Measurements from ENCODE around the gene CABP7.

The CABP7 gene

GRCh38 chr22:29726106-29726505, 6.3 kb downstream of the CABP7 start:
- no peak for DNase-seq

GRCh38 chr22:29726512-29727130, 6.8 kb downstream of the CABP7 start:
- DNase-seq = no peak

GRCh38 chr22:29727131-29727523, 7.3 kb downstream of the CABP7 start:
- DNase-seq = no peak

DNA sequence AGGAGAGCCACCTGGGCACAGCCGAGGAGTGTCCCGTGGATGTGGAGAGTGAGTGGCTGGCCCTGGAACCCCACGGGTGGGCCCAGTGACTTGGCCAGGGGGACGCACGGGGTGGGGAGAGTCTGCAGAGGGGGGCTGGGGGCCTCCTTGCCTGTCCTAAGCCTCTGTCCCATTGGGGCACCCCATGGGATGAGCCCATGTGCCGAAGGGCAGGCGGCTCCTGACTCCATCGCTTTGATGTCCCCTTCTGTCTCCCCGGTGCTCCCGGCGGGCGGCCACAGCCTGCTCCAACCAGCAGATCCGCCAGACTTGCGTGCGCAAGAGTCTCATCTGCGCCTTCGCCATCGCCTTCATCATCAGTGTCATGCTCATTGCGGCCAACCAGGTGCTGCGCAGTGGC, 9.4 kb downstream of the CABP7 start:
- DNase-seq = no peak

DNA sequence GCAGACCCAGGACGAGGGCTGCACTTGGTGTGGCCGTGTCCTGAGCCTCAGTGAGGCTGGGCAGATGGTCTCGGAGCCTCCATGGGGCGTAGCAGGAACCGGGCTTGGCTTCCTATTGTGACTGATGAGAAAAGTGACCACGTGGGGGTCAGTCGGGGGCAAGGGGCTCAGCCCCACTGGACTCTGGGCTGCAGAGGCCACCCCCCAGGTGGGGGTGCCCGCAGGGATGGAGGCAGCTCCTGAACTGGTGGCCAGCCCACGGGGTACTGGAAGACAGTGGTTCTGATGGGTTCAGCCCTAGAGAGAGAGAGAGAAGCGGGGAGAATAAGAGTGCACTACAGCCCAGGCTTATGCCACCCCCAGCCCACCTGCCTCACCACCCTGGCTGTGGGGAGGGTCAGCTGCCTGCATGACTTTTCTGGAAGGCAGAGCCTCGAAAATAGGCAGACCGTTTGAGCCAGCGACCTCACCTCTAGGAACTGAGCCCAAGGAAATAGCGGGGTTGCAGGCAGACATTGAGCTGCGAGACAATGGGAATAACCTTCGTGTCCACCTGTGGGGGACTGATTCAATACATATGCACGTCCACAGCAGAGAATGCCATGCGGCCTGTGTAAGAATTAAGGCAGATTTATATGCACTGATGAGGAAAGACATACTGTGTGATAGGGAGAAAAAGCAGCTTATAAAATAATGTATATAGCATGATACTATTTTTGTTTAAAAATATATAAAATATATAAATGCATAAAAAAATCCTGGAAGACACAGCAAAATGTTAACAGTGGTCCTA, 11.5 kb downstream of the CABP7 start:
- DNase-seq = no peak

DNA sequence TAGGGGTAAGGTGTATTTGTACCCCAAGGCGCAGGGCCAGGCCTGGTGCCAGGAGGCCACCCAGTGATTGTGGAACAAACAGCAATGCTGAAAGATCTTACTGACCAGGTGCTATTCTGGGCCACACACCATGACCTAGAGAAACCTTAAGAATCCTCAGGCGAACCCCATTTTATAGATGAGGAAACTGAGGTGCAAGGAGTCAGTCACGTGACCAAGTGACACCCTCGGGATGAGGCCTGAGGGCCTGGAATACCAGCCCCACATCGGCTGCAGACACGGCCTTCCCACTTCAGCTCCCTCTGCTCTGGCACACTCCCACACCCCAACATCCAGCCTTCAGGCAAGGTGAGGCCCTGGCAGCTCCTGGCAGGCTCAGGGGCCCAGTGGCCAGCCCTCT, 13.1 kb downstream of the CABP7 start:
- no peak for DNase-seq

- DNase-seq = no peak
Measured at GRCh38 chr22:29733362-29734201, 13.8 kb downstream of the CABP7 start.

DNA sequence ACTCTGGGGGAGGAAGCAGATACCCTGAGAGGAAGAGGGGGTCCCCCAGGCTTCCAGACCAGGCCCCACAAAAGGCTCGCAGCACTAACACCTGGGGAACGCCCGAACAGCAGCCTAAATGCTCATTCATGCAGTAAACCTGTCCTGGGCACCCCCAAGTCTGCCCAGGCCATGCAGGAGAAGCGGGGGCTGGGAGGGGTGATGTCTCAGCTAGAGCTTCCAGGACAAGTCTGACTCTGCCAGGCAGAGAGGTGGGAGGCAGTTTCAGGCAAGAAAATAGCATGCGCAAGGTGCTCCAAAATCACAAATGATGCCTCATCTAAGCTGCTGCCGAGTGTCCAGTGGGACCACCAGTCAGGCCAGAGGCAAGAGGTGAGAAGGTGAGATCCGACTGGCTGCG, 14.6 kb downstream of the CABP7 start:
- DNase-seq = no peak

- DNase-seq = no peak
Measured at GRCh38 chr22:29734838-29735237, 15.0 kb downstream of the CABP7 start.

- DNase-seq = no peak
Measured at GRCh38 chr22:29735416-29735815, 15.6 kb downstream of the CABP7 start.

DNA sequence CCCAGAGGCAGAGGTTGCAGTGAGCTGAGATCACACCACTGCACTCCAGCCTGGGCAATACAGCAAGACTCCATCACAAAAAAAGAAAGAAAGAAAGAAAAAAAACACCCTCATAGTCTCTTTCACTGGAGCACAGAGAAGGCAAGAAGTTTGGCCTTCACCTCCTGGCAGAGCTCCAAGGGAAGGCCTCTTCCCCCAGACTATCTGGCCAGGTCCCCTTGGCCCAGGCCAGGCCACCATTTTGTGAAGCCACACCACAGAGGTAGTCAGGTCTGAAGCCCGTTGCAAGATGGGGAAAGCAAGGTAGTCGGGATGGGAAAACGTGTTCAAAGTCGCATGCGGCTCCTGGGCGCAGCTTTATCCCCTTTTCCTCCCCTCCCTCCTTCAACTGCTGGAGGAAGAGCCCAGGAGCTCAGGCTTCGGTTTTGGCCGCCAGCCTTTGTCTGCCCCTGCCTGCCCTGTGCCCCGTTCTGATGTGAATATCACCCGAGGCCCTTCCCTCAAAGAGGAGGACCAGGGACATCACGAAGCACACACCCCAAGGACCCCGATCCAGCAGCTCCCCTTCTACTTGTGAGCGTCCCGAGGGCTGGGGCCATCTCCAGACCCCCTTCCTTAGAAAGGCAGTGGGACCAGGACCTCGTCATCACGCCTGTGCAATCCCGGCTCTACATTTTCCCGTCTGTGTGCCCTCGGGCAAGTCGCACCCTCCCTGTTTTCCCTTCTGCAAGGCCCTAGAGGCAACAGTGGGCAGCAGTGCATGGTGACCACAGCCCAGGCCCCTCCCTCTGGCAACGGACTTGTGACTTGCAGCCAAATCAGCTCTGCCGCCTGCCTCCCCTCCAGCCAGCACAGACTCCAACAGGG, 17.7 kb downstream of the CABP7 start:
- no peak for DNase-seq

DNA sequence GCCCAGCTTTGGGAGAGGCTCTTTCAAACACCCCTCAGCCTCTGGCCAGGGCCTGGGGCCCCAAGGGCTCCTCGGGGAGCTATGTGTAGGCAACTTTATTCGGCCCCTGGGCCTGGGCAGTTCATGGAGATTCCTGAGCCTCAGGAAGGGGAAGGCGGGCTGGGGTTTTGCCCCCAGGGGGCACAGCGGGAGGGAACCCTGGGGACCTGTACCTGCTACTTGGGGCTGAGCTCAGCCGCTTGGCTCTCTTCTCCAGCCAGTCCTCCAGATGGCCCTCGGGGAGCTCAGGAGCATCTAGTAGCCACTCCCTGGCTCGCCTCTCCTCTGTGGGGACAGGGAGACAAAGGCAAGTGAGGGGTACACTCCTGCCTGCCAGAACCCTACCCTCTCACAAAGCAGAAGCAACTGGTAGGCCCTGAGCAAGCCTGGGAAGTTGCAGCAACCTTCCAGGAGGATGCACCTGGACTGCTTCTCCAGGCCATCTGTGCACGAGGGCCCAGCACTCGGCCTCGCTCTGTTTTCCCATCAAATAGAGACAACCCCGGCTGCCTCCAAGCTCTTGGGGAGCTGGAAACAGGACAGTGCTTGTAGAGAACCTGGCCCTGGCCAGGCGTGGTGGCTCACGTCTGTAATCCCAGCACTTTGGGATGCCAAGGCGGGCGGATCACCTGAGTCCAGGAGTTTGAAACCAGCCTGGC, 18.5 kb downstream of the CABP7 start:
- DNase-seq = no peak

GRCh38 chr22:29739346-29739875, 19.6 kb downstream of the CABP7 start:
- DNase-seq = no peak

GRCh38 chr22:29740216-29740615, 20.4 kb downstream of the CABP7 start:
- DNase-seq = no peak

DNA sequence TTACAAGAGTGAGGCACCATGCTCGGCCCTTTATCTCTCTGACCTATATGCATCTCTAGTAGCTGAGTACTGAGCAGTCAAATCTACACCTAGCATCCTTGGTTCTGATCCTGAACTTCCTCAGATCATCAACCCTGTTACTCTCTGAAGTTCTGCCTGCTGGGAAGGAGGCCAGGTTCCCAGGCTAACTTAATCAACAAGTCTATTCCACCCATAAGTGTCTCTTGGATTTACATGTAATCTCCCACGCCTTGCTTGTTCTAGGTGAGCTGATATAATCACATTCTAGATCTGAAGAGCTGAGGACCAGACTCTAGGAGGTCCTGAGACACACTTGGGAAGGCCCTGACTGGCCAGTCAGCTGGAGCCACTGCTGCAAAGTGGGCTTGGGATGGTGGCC, 22.1 kb downstream of the CABP7 start:
- DNase-seq = no peak

DNA sequence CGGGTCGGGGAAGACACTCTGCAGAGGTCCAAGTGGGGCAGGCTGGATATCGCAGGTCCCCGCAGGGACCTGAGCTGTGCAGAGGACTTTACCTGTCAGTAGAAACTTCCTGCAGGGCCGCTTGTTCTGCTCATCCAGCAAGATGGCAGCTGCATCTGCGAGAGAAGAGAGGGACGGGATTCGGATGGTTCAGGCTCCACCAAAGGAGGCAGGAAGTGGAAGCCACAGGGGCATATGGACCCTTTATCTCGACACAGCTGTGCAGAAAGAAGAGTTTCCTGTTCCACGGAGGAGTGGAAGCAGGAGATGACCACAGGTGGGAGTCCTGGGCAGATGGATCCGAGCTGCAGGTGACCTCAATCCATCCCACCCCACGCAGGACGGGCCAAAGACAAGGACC, 22.5 kb downstream of the CABP7 start:
- no peak for DNase-seq

- DNase-seq = no peak
Measured at GRCh38 chr22:29744902-29745301, 25.1 kb downstream of the CABP7 start.

GRCh38 chr22:29747832-29748231, 28.0 kb downstream of the CABP7 start:
- DNase-seq = no peak

DNA sequence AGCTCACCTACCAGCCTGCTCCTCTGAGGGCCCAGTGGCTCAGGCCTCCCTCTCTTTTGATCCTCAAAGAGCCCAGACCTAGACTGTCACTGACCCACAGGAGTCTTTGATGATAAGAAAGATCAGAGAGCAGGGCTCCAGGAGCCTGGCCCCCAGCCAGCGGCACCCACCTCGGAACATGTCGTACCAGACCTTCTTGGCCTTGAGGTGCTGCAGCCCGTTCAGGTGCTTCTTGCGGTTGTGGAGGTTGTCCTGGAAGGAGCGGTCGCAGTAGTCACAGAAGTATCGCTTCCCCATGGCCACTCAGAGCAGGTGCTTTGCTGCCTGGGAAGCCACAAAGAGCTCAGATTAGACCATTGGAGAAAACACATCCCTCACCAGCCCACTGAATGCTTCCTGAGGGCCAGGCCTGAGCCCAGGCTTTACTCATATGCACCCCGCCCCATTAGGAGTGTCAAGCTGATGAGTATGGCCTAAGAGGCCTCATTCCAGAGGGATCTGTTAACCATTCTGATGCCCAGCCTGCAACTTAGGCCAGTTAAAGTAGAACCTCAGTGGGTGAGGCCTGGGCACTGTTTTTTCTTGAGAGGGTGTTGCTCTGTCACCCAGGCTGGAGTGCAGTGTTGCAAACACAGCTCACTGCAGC, 28.6 kb downstream of the CABP7 start:
- DNase-seq = no peak

DNA sequence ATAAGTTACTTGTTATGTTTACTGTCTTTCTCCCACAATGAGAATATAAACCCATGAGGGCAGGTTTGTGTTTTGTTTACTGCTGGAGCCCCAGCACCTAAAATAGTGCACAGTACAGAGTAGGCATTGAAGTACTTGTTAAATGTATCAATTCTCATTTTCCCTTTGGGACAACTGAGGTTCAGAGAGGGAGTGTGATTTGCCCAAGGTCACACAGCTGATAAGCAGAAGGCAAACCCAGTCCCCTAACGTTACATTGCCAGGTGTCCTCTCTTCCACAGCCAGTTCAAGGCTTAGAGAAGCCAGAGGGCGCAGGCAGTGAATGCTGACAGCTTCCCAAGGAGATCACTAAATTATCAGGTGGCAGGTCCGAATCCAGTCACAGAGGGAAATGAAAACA, 30.2 kb downstream of the CABP7 start:
- no peak for DNase-seq
